HG02970 (cell line): Measurements from ENCODE around the gene SMURF2.
"Not testable (repeated sequence)": the region's sequence is repeated elsewhere in the genome, so short reads cannot be mapped to it uniquely, and the experiment has no call there.

ENCODE experiments used
- ATAC-seq: cut with Tn5 transposase; IDR thresholded peaks from one replicate; pipeline ENCODE4 v1.9.1; 2021; ENCODE audit warnings: mild to moderate bottlenecking, moderate library complexity, moderate number of reproducible peaks; ENCODE audit not compliant: unreplicated experiment, low FRiP score

Gene SMURF2

DNA sequence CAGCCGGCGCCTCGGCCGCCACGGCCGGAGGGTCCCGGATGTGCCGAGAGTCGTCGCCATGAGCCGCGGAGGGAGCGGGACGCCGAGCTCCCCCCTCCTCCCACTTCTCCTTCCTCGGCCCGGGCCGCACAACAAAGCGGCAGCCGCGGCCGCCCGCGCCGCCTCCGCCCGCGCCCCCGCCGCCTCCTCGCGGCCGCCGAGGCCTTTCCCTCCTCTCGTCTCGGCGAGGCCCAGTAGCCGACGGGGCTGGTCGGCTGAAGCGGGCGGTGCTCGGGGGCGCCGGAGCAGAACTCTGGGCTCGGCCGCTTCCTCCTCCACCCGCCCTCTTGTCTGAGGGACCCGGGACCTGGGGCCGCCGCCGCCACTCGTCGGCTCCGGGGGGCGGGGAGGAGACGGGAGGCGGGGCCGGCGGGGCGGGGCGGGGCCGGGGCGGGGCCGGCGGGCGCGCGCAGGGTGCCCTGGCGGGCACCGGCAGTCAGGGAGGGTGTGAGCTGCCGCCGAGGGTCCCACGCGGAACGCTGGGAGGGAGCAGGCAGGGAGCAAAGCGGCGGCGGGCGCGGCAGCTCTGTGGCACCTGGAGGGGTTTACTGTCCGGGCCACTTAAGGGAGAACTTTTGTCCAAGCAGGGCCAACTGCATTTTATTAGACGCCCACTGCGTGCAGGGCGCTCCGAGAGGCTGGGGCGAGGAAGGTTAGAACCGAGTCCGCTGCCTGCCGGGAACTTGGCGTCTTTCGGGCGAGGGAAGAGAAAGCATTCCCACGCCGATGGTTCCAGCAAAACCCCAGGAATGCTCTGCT lies at the start of gene SMURF2:
Gene SMURF2, minus strand, starts transcription at position 332 of the 798 bp plus-strand sequence. CDS start 427 bp downstream, outside the sequence.
- peak; percentile 87 for ATAC-seq

DNA sequence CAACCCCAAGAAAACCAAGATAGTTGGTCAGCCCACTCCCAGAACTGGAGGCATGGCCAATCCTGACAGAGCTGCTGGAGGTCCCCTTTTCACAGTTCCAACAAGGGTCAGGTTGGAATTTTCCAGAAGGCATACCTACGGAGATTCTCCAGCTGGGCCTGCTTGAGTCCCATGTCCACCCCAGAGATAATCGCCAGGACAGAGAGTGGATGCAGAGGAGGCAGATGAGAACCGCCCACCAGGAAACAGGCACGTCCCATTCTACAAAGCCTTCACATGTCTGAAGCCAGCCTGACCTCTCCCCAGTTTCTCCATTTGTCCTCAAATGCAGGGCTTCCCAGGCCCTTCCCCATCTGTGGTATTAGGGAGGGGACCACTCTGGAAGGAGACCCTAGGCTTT lies 47.4 kb upstream of the SMURF2 start:
- no peak for ATAC-seq

DNA sequence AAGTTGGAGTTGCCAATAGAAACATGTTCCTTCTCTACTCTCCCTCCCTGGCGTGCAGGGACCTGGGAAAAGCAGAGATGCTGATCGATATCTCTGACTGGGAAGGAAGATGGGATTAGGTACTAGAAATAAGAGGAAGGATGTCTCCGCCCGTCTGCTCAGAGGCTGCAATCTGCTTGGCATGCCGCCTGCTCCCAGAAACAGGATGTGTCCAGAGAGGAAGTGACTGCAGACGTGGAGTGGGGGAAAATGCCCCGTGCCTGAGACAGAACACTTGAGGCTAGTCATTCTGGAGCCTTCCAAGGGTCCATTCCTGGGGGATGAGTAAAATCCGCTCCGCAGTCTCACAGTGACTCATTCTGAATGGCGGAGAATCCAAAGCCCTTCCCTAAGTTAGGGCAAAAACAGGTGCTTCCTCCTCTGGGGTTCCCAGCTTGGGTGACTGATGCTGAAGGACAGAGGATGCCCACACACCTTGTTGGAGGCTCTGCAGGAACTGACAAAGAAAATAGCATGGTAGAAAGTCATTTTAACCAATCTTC lies 45.0 kb upstream of the SMURF2 start:
- no peak for ATAC-seq

DNA sequence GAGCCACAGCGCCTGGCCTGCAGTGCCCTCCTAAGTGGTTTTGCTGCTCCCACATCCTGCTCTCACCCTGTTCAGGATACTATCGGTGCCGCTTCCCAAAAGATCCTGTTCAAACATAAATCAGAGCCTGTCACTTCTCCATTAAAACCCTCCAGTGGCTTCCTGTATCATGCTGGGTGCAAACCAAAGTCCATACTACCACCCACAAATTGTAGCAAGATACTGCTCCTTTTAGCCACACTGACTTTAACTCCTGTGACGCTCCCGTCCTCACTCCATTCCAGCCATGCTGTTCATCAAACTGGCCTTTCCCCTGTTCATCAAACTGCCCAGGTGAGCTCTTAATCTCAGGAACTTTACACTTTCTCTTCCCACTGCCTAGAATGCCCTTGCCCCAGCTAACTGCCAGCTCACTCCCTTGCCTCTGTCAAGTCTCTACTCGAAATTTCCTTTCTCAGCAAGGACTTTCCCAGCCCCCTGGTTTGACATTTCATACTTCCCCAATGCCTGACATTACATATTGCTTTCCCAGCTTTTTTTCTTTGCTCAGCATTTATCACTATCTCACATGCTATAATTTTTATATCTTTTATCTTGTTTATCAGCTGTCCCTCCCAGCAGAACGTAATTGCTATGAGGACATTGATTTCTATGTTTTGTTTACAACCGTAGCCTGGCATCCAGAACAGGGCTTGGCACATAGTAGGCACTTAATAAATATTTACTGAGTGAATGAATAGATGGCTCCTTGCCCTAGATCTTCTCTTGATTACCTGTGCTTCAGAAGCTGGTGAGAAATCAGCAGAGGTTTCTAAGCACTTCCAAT lies 44.3 kb upstream of the SMURF2 start:
- ATAC-seq, result no peak

GRCh38 chr17:64702815-64703214 lies 40.7 kb upstream of the SMURF2 start:
- no peak for ATAC-seq

DNA sequence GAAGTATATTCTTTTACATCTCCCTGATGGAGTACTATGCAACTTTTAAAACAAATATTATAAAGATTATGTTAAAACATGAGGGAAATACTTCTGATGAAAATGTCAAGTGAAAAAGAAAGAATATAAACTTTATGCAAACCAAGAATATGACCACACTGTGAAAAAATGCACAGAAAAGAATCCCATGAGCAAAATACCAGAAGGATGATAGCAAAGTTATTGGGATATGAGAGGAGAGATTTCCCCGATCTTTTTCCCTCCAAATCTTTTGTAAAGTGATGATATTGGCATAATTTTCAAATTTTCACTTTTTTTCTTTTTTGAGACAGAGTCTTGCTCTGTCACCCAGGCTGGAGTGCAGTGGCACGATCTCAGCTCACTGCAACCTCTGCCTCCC lies 36.6 kb upstream of the SMURF2 start:
- no peak for ATAC-seq

GRCh38 chr17:64694207-64694606 lies 32.1 kb upstream of the SMURF2 start:
- ATAC-seq, result no peak

DNA sequence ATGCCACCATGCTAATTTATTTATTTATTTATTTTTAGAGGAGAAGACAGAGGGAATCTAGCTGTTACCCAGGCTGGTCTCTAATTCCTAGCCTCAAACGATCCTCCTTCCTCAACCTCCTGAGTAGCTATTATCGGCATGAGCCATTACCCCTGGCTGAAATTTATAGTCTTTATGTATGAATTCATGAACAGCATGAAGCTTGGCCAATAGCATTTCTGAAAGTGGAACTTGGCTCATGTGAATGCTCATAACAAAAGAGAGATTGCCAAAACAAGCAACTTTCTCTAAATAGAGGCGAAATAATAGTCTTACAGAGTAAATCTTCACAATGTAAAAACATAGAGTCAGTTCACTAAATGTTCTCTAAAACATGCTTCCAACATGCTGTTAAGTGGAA lies 30.1 kb upstream of the SMURF2 start:
- ATAC-seq, result no peak

GRCh38 chr17:64689106-64689505 lies 27.0 kb upstream of the SMURF2 start:
- ATAC-seq, result no peak

DNA sequence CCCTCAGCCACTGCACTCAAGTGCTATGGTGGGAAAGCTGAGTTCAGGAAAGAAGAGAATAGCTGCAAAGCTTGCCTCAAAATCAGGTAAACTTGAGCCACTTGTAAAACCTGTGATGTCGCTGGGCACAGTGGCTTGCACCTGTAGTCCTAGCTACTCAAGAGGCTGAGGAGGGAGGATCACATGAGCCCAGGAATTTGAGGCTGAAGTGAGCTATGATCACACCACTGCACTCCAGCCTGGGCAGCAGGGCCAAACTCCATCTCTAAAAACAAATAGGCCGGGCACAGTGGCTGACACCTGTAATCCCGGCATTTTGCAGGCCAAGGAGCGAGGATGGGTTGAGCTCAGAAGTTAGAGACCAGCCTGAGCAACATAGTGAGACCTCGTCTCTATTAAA lies 26.4 kb upstream of the SMURF2 start:
- ATAC-seq, result no peak

GRCh38 chr17:64687961-64688360 lies 25.9 kb upstream of the SMURF2 start:
- ATAC-seq, result no peak

- no peak for ATAC-seq
Measured at GRCh38 chr17:64687376-64687775, 25.3 kb upstream of the SMURF2 start.

DNA sequence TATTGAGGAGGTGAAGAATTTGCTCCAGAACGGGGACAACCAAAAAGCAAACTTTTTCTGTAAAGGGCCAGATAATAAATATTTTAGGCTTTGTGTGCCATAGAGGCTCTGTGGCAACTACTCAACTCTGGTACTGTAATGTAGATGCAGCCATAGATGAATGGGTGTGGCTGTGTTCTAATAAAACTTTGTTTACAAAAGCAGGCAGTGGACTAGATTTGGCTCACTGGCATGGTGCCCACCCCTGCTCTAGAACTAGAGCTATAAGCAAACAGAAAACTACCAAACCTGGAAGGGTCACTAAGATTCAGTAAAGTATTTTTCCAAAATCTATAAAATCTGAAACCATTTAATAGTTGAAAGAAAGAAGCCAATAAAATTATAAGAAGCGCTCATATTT lies 24.6 kb upstream of the SMURF2 start:
- no peak for ATAC-seq

DNA sequence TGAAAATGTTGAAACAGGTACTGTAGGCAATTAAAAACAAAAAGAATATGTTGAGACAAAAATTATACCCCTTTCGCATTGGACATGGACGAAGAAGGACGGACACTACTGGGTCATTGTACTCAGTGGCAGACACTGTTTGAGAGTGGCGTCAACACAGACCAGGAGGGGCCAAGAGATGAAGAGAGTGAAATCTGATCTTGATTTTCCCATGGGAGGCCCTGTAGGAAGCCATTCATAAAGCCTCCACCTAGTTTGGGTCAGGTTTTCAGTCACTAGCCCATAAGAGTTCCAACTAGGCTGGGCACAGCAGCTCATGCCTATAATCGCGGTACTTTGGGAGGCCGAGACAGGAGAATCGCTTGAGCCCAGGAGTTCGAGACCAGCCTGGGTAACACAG lies 23.6 kb upstream of the SMURF2 start:
- ATAC-seq, result no peak

DNA sequence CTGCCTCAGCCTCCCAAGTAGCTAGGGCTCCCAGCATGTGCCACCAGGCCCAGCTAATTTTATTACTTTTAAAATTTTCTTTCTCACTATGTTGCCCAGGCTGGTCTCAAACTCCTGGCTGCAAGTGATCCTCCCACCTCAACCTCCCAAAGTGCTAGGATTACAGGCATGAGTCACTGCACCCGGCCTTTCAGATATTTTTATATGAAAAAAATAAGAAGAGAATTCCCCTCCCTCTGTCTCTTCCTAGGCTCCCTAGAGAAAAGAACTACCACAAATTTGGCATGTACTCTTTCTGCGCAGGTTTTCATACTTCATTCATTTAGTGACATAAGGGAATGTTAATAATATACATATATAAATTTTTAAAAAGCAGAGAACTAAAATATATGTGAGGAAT lies 21.7 kb upstream of the SMURF2 start:
- no peak for ATAC-seq

DNA sequence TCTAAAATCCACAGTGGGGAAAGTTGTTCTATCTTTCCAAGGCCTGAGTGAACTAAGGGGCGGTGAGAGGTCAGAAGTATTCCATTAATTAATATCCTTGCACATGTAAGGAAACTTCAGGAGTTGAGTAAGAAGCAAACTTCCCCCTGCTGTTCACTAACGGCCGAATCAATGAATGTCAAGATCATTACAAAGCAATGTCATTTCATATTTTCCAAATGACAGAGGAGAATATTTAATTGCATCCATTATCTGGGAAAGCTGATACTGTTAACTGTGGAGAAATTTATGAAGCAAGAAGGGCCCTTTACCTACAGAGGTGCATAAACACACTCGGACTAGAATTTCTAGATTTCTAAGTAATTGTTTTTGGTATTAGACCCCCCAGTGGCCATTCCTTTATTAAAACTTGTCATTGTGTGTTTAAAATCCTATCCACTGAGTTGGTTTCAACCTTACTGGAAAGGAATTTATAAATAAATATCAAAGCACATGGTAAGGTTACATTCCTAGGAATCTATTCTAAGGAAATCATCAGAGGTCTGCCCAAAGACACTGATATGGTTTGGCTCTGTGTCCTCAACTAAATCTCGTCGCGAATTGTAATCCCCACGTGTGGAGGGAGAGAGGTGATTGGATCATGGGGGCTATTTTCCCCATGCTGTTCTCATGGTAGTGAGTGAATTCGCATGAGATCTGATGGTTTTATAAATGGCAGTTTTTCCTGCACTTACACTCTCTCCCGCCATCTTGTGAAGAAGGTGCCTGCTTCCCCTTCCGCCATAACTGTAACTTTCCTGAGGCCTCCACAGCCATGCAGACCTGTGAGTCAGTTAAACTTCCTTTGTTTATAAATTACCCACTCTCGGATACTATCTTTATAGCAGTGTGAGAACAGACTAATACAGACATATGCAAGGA lies 20.4 kb upstream of the SMURF2 start:
- no peak for ATAC-seq

DNA sequence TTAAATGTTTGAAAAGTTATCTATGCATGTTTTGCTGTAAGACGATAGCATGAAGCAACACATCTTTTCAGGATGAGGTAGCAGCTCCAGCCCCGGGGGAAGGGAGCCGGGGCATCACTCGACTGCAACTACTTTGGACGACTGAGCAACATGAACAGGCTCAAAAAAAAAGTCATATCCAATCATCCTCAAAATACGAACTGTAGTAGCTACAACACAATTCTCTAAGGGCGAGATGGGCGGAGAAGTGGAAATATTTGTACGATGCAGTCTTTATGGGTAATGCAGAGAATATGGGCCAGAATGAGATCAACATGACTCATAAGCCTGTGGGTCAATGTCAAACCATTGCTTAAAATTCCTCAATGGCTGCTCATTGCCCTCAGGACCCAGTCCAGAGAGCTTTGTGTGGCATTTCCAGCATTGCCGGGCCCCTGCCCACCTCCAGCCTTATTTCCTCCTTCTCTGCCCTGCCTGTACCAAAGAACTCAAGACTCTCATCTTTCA lies 17.7 kb upstream of the SMURF2 start:
- no peak for ATAC-seq

GRCh38 chr17:64676763-64677162 lies 14.7 kb upstream of the SMURF2 start:
- no peak for ATAC-seq

DNA sequence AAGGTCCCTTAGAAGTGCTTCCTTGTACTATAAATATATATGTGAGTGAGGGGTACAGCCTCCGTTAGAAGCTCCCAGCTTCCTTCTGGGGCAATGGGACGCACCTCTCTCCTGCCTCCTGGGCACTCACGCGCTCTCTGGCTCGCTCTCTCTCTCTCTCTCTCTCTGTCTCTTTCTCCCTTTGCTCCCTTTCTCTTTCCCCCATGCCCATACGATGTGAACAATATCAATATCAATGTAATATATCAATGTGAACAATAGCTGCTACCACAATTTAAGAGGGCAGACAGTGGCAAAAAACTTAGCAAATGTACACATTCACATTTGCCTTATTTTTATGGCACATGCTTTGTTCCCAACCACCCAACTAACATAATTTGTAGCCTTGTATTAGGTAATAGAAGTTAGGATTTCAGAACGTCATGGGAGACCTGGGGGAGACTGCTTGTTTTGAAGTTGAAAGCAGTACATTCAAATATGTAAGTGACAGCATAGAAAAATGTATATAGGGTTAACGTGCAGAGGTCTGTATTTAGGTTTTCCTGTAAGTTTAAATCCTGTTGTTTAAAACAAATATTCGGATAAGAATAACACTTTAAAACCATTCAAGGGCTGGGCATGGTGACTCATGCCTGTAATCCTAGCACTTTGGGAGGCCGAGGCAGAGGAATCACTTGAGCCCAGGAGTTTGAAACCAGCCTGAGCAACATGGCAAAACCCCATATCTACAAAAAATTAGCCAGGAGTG lies 8.9 kb upstream of the SMURF2 start:
- not testable (repeated sequence) for ATAC-seq
